SKM-1 (cell line): ENCODE results near the gene RCAN1.

ENCODE experiments used
- DNase-seq: peaks from one replicate; lab custom pipeline; 2025; ENCODE audit not compliant: unreplicated experiment; lab: John Stamatoyannopoulos, UW

RCAN1 gene

GRCh38 chr21:34544032-34544496, 70.8 kb downstream of the RCAN1 start:
- peak; percentile 73 for DNase-seq

GRCh38 chr21:34543017-34543416, 71.9 kb downstream of the RCAN1 start:
- DNase-seq = no peak

- DNase-seq = no peak
Observed at GRCh38 chr21:34540206-34540605, 74.7 kb downstream of the RCAN1 start.

- DNase-seq = no peak
Observed at GRCh38 chr21:34537838-34538237, 77.1 kb downstream of the RCAN1 start.

- DNase-seq = no peak
Observed at GRCh38 chr21:34536820-34537219, 78.1 kb downstream of the RCAN1 start.

- DNase-seq = no peak
Observed at GRCh38 chr21:34536311-34536710, 78.6 kb downstream of the RCAN1 start.

- no peak for DNase-seq
Observed at GRCh38 chr21:34535886-34536285, 79.0 kb downstream of the RCAN1 start.

- DNase-seq = peak; percentile 45
Observed at GRCh38 chr21:34534522-34534921, 80.4 kb downstream of the RCAN1 start.

- DNase-seq = no peak
Observed at GRCh38 chr21:34533938-34534337, 81.0 kb downstream of the RCAN1 start.

- DNase-seq = no peak
Observed at GRCh38 chr21:34531399-34531798, 83.5 kb downstream of the RCAN1 start.

- DNase-seq = no peak
Observed at GRCh38 chr21:34530261-34530660, 84.7 kb downstream of the RCAN1 start.

- DNase-seq = no peak
Observed at GRCh38 chr21:34528131-34528561, 86.8 kb downstream of the RCAN1 start.

GRCh38 chr21:34526618-34527290, 88.2 kb downstream of the RCAN1 start:
- DNase-seq = no peak

GRCh38 chr21:34526241-34526617, 88.7 kb downstream of the RCAN1 start:
- DNase-seq = no peak

GRCh38 chr21:34524646-34525601, 90.0 kb downstream of the RCAN1 start:
- no peak for DNase-seq

- DNase-seq = no peak
Observed at GRCh38 chr21:34523019-34523555, 91.8 kb downstream of the RCAN1 start.

- DNase-seq = no peak
Observed at GRCh38 chr21:34522284-34522683, 92.6 kb downstream of the RCAN1 start.

GRCh38 chr21:34521561-34521960, 93.4 kb downstream of the RCAN1 start:
- DNase-seq = no peak

GRCh38 chr21:34520764-34521508, 94.0 kb downstream of the RCAN1 start:
- peak; percentile 45 for DNase-seq

GRCh38 chr21:34520281-34520680, 94.6 kb downstream of the RCAN1 start:
- DNase-seq = no peak

GRCh38 chr21:34519694-34520093, 95.2 kb downstream of the RCAN1 start:
- DNase-seq = no peak
